ENCODE measurements around the gene C13orf46.

GRCh38 chr13:113955235-113955634 is 18.6 kb downstream of the C13orf46 start:
- TF ChIP-seq CTCF (conservative IDR thresholded peaks at IDR 0.05; ENCODE audit: low read depth, low read length): no peak
- TF ChIP-seq EZH2 (IDR thresholded peaks at IDR 0.05; ENCODE audit: low read length, unreplicated experiment): no peak
- TF ChIP-seq EZH2phosphoT487 (IDR thresholded peaks at IDR 0.05; ENCODE audit: borderline replicate concordance, low read length): no peak
